ENCODE measurements around the gene FBXL20.
"Not testable (repeated sequence)": the region's sequence is repeated elsewhere in the genome, so short reads cannot be mapped to it uniquely, and the experiment has no call there.

FBXL20 gene

GRCh38 chr17:39327109-39327508 is 74.3 kb downstream of the FBXL20 start:
- DNase-seq: no peak

GRCh38 chr17:39325528-39326240 is 75.7 kb downstream of the FBXL20 start:
- DNase-seq: no peak

- no peak for DNase-seq
Measured at GRCh38 chr17:39318636-39319035, 82.8 kb downstream of the FBXL20 start.

GRCh38 chr17:39306509-39307212 is 94.8 kb downstream of the FBXL20 start:
- DNase-seq: peak; percentile 16

GRCh38 chr17:39305978-39306377 is 95.4 kb downstream of the FBXL20 start:
- DNase-seq: no peak

- no peak for DNase-seq
Measured at GRCh38 chr17:39304188-39304587, 97.2 kb downstream of the FBXL20 start.

GRCh38 chr17:39294060-39294459 is 107.4 kb downstream of the FBXL20 start:
- no peak for DNase-seq

GRCh38 chr17:39292546-39292945 is 108.9 kb downstream of the FBXL20 start:
- not testable (repeated sequence) for DNase-seq

- not testable (repeated sequence) for DNase-seq
Measured at GRCh38 chr17:39286513-39286912, 114.9 kb downstream of the FBXL20 start.

GRCh38 chr17:39284685-39285084 is 116.7 kb downstream of the FBXL20 start:
- no peak for DNase-seq

- DNase-seq: no peak
Measured at GRCh38 chr17:39283896-39284295, 117.5 kb downstream of the FBXL20 start.

- no peak for DNase-seq
Measured at GRCh38 chr17:39283098-39283497, 118.3 kb downstream of the FBXL20 start.

- no peak for DNase-seq
Measured at GRCh38 chr17:39281806-39282205, 119.6 kb downstream of the FBXL20 start.

- not testable (repeated sequence) for DNase-seq
Measured at GRCh38 chr17:39278246-39278645, 123.2 kb downstream of the FBXL20 start.

GRCh38 chr17:39277110-39277509 is 124.3 kb downstream of the FBXL20 start:
- DNase-seq: no peak

- DNase-seq: no peak
Measured at GRCh38 chr17:39276113-39276512, 125.3 kb downstream of the FBXL20 start.

- DNase-seq: no peak
Measured at GRCh38 chr17:39271546-39271945, 129.9 kb downstream of the FBXL20 start.

- DNase-seq: peak; percentile 24
Measured at GRCh38 chr17:39270923-39271322, 130.5 kb downstream of the FBXL20 start.

- no peak for DNase-seq
Measured at GRCh38 chr17:39264119-39264518, 137.3 kb downstream of the FBXL20 start.

- no peak for DNase-seq
Measured at GRCh38 chr17:39261286-39261685, 140.1 kb downstream of the FBXL20 start.

- no peak for DNase-seq
Measured at GRCh38 chr17:39252788-39253460, 148.5 kb downstream of the FBXL20 start.

GRCh38 chr17:39251997-39252396 is 149.4 kb downstream of the FBXL20 start:
- no peak for DNase-seq

GRCh38 chr17:39250076-39250475 is 151.3 kb downstream of the FBXL20 start:
- DNase-seq: not testable (repeated sequence)

- no peak for DNase-seq
Measured at GRCh38 chr17:39246274-39246673, 155.2 kb downstream of the FBXL20 start.

All from eye (tissue), 1 donor.